B cell (primary cell): ENCODE data around the gene DGKQ. TPM values are rescaled to one million over a fixed set of nuclear protein-coding genes. Genes with fewer than 3 reads are reported as not detected.

Experiments
- ATAC-seq: fragments of 200-7000 bp; cut with Tn5 transposase; one replicate; pipeline ENCODE4 v1.10.0; 2021; ENCODE audit warnings: low read depth, mild to moderate bottlenecking, moderate number of reproducible peaks, moderate library complexity
- CTCF ChIA-PET: fragments of 350-600 bp; sonication (Branson Sonifier 250); formaldehyde crosslinking; loops from one replicate; lab custom pipeline; 2021; ENCODE audit warnings: antibody characterized with exemption, inconsistent platforms; lab: Charles Lee
- POLR2A ChIA-PET: fragments of 350-600 bp; sonication (Branson Sonifier 250); formaldehyde crosslinking; loops from one replicate; lab custom pipeline; 2021; ENCODE audit warnings: antibody characterized with exemption; lab: Charles Lee
- DNase-seq: peaks from one replicate; pipeline ENCODE4 v3.0.0; 2013
- H2AFZ ChIP-seq: 2 replicates; pipeline ENCODE4 v1.6.1; 2012; ENCODE audit warnings: mild to moderate bottlenecking, low read depth, low read length; ENCODE audit not compliant: insufficient read depth, poor library complexity, severe bottlenecking
- H3K27ac ChIP-seq, 2 donors: 1 replicate in 1 of 2; 2 replicates in 1 of 2; pipeline ENCODE4 v1.5.1; 2012 to 2013; ENCODE audit warnings: low read length in 2 of 2, mild to moderate bottlenecking in 2 of 2, moderate library complexity in 1 of 2
- H3K27me3 ChIP-seq, 4 experiments: fragments of 200-600 bp in 1 of 4; sonication (generic) in 1 of 4; replicated peaks in 1 of 4; 1 replicate in 2 of 4; 2 replicates in 2 of 4; pipeline versions ENCODE4 v1.6.1 to v1.7.0; 2013 to 2016; ENCODE audit warnings: low read length in 3 of 4, mild to moderate bottlenecking in 2 of 4, mixed read lengths in 1 of 4, moderate library complexity in 1 of 4; ENCODE audit not compliant: insufficient read depth in 4 of 4, control insufficient read depth in 3 of 4; ENCODE audit errors: control extremely low read depth in 1 of 4
- H3K36me3 ChIP-seq, 2 experiments: replicated peaks in 1 of 2; 1 replicate in 1 of 2; 2 replicates in 1 of 2; pipeline versions ENCODE4 v1.6.1 to v1.7.1; 2013; ENCODE audit warnings: low read length in 1 of 2; ENCODE audit not compliant: insufficient read depth in 2 of 2, control insufficient read depth in 1 of 2; ENCODE audit errors: control extremely low read depth in 1 of 2, extremely low read depth in 1 of 2
- H3K4me1 ChIP-seq, 2 donors: fragments of 200-600 bp in 1 of 2; sonication (generic) in 1 of 2; 1 replicate in 1 of 2; 2 replicates in 1 of 2; pipeline versions ENCODE4 v1.5.1 to v1.6.1; 2013 to 2017; ENCODE audit warnings: low read length in 2 of 2; ENCODE audit not compliant: control insufficient read depth in 2 of 2, insufficient read depth in 2 of 2
- H3K4me2 ChIP-seq: replicated peaks from 2 replicates; pipeline ENCODE3; 2012; ENCODE audit warnings: mild to moderate bottlenecking, low read depth, low read length; ENCODE audit not compliant: poor library complexity, severe bottlenecking
- H3K4me3 ChIP-seq, 5 experiments: fragments of 200-600 bp in 1 of 5; sonication (generic) in 1 of 5; 1 replicate in 3 of 5; 2 replicates in 2 of 5; pipeline versions ENCODE4 v1.5.1 to v1.7.0; 2011 to 2016; ENCODE audit warnings: low read length in 4 of 5, mild to moderate bottlenecking in 4 of 5, low read depth in 2 of 5, control low read depth in 1 of 5, moderate library complexity in 1 of 5; ENCODE audit not compliant: insufficient read depth in 1 of 5; ENCODE audit errors: control extremely low read depth in 1 of 5, extremely low read depth in 1 of 5
- H3K79me2 ChIP-seq: fragments of 200-600 bp; sonication (generic); one replicate; pipeline ENCODE4 v1.6.0; 2016; ENCODE audit warnings: low read length; ENCODE audit not compliant: control insufficient read depth, insufficient read depth
- H3K9ac ChIP-seq: fragments of 200-600 bp; sonication (generic); 2 replicates; pipeline ENCODE4 v1.6.1; 2017; ENCODE audit warnings: mild to moderate bottlenecking, low read length, moderate library complexity
- H3K9me3 ChIP-seq, 3 donors: one replicate each; pipeline versions ENCODE4 v1.6.1 to v1.7.1; 2013; ENCODE audit warnings: low read length in 2 of 3; ENCODE audit not compliant: control insufficient read depth in 2 of 3, insufficient read depth in 1 of 3; ENCODE audit errors: control extremely low read depth in 1 of 3
- H4K20me1 ChIP-seq: 2 replicates; pipeline ENCODE4 v1.6.0; 2012; ENCODE audit warnings: mild to moderate bottlenecking, low read length; ENCODE audit not compliant: insufficient read depth, control insufficient read depth, poor library complexity, severe bottlenecking
- H3K27ac Mint-ChIP-seq: one replicate; pipeline ENCODE4 v1.8.0; 2021; ENCODE audit warnings: mixed read lengths
- H3K27me3 Mint-ChIP-seq: one replicate; pipeline ENCODE4 v1.8.0; 2021; ENCODE audit warnings: mixed read lengths
- H3K4me1 Mint-ChIP-seq: one replicate; pipeline ENCODE4 v1.8.0; 2021; ENCODE audit warnings: mixed read lengths
- H3K4me3 Mint-ChIP-seq: one replicate; pipeline ENCODE4 v1.8.0; 2021; ENCODE audit warnings: mixed read lengths
- H3K9me3 Mint-ChIP-seq: one replicate; pipeline ENCODE4 v1.8.0; 2022; ENCODE audit warnings: mixed read lengths; ENCODE audit not compliant: insufficient read depth
- EZH2 ChIP-seq: IDR thresholded peaks from 2 replicates; pipeline ENCODE4 v1.6.1; 2012; ENCODE audit warnings: borderline replicate concordance, low read depth, mild to moderate bottlenecking, moderate library complexity, low read length; ENCODE audit not compliant: insufficient read depth, poor library complexity, severe bottlenecking
- WGBS: methylation state at CpG from one replicate; pipeline ENCODE4 v1.1.5; 2013; ENCODE audit warnings: missing lambda C conversion rate; ENCODE audit not compliant: insufficient coverage; 5-methylcytosine and 5-hydroxymethylcytosine counted together
- intact Hi-C: fragments of 100-400 bp; cut with micrococcal nuclease; formaldehyde crosslinking; loops from one replicate; pipeline ENCODE4 v1.10.0; 2022
- polyA plus RNA-seq: library from polyadenylated mRNA; depleted of rRNA; stranded (reverse); fragments of >200 nt; gene quantifications from 2 replicates; pipeline ENCODE4 v1.2.3, GENCODE V29; 2012
- total RNA-seq, 2 donors: library from RNA; stranded (reverse); fragments of 120-200 nt in 1 of 2; gene quantifications; 1 replicate in 1 of 2; 2 replicates in 1 of 2; pipeline versions ENCODE4 v1.2.3 to v1.2.4, GENCODE V29; 2013 to 2022
- TF ChIP-seq, protein P1 (sequence below): fragments of 200-600 bp; IDR thresholded peaks from one replicate; pipeline ENCODE4 v1.8.0; 2022; ENCODE audit warnings: antibody characterized with exemption, mild to moderate bottlenecking

The DGKQ gene
- total and polyA plus RNA-seq, 2 donors (not counting 1 experiment from before 2014, with no cell fraction given) = 22.6 to 30.4 TPM

DNA sequence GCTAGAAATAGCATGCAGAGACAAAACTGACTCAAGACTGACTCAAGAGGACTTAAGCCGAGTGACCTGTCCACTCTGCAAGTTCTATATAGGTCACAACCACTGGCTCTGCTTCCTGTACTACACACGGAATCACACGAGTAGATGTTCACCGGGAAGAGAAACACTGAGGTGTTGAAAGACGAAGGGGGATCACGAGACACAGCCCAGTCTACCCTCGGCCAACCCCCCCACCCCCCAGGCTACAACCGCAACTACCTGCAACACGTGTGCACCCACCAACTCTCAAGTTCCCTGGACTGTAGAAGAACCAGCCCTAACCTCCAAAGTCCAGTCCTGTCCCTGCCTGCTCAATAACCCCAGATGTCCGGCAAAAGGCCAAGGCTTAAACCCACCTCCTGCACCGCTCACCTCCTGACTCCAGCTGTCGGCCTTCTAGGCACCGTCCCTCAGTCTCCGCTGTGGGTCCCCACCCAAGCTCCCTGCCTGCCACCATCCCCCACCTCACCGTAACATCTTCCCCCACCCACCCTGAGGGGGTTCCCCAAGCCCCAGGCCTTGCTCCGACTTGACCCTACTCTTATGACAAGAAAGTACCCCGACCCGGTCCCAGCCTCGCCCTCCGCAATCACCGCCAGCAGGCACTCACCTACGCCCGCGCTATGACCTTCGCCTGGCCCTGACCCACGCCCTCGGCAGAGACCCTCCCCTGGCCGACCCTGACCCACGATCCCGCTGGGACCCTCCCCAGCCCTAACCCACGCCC, 42.0 kb downstream of the DGKQ start:
- Histone ChIP-seq H4K20me1 (peaks cover 45% of the 10 kb centered on the region), H3K36me3 (peaks cover 0 to 6% of the 10 kb centered on the region in 2 experiments), H3K27ac (peak overlapping the region; percentile 62 to 98), H3K4me2 (peak overlapping the region; percentile 97), H3K4me1 (peaks cover 62% of the 10 kb centered on the region in 2 donors), H3K9me3 (no peaks in the 10 kb centered on the region), H3K9ac (peak overlapping the region; percentile 99), H3K79me2 (peaks cover 75% of the 10 kb centered on the region), H3K27me3 (no peaks in the 10 kb centered on the region), H2AFZ (peak overlapping the region; percentile 82), H3K4me3 (peak overlapping the region; percentile 62 to 99 (median 93))
- peak overlapping the region; percentile 91 for H3K4me3 Mint-ChIP-seq
- ATAC-seq (no peak), DNase-seq (peak; percentile 43)
- intact Hi-C loops = loop anchor here (10.0 kb wide), 2 partner anchors 227 to 437 kb away; partner anchors contain the start of genes PCGF3, PIGG and ZNF721
- ChIA-PET CTCF (interaction anchor here (1.0 to 9.9 kb wide), 3 partner anchors 9 to 56 kb away, joined by 3 to 68 read pairs (median 11); partner anchors contain the start of gene IDUA), POLR2A (interaction anchor here (0.6 to 2.5 kb wide), 3 partner anchors 8 to 182 kb away, joined by 3 to 25 read pairs (median 8); partner anchors contain the start of genes IDUA and RNF212)
- 7% methylated on average over 28 of the region's 31 CpGs for WGBS
- peaks cover 79% of the 10 kb centered on the region for H3K4me1 Mint-ChIP-seq
- TF ChIP-seq EZH2 = no peak
- TF ChIP-seq, protein P1, sequence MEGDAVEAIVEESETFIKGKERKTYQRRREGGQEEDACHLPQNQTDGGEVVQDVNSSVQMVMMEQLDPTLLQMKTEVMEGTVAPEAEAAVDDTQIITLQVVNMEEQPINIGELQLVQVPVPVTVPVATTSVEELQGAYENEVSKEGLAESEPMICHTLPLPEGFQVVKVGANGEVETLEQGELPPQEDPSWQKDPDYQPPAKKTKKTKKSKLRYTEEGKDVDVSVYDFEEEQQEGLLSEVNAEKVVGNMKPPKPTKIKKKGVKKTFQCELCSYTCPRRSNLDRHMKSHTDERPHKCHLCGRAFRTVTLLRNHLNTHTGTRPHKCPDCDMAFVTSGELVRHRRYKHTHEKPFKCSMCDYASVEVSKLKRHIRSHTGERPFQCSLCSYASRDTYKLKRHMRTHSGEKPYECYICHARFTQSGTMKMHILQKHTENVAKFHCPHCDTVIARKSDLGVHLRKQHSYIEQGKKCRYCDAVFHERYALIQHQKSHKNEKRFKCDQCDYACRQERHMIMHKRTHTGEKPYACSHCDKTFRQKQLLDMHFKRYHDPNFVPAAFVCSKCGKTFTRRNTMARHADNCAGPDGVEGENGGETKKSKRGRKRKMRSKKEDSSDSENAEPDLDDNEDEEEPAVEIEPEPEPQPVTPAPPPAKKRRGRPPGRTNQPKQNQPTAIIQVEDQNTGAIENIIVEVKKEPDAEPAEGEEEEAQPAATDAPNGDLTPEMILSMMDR = no peak
- H3K27me3 Mint-ChIP-seq = no peaks in the 10 kb centered on the region
- H3K9me3 Mint-ChIP-seq = no peaks in the 10 kb centered on the region
- peak overlapping the region; percentile 96 for H3K27ac Mint-ChIP-seq
